T-helper 2 cell treated with Interferon-gamma antibody and Interleukin-4, amounts not matched to agents 5 μg/mL and 100 μg/mL, for 36 hours (primary cell): Measurements from ENCODE around the gene CHRNB2.

Source experiments
- DNase-seq: peaks from one replicate; pipeline ENCODE4 v3.0.0; 2021; ENCODE audit warnings: low spot score
- H3K27ac Mint-ChIP-seq: one replicate; pipeline ENCODE4 v1.8.0; 2021; ENCODE audit warnings: mild to moderate bottlenecking, mixed read lengths
- H3K27me3 Mint-ChIP-seq: one replicate; pipeline ENCODE4 v1.8.0; 2021; ENCODE audit warnings: low read depth, mixed read lengths
- H3K36me3 Mint-ChIP-seq: one replicate; pipeline ENCODE4 v1.8.0; 2021; ENCODE audit warnings: low read depth, mixed read lengths
- H3K4me1 Mint-ChIP-seq: one replicate; pipeline ENCODE4 v1.8.0; 2021; ENCODE audit warnings: low read depth, mixed read lengths
- H3K4me3 Mint-ChIP-seq: one replicate; pipeline ENCODE4 v1.8.0; 2022; ENCODE audit warnings: mild to moderate bottlenecking, moderate library complexity, mixed read lengths
- H3K9me3 Mint-ChIP-seq: one replicate; pipeline ENCODE4 v1.8.0; 2021; ENCODE audit warnings: mixed read lengths

Gene CHRNB2

GRCh38 chr1:154581766-154582165, 14.2 kb downstream of the CHRNB2 start:
- H3K9me3 Mint-ChIP-seq = no peaks in the 10 kb centered on the region
- DNase-seq = no peak
- H3K27me3 Mint-ChIP-seq = no peaks in the 10 kb centered on the region
- H3K4me1 Mint-ChIP-seq = no peaks in the 10 kb centered on the region
- no peak overlapping the region for H3K27ac Mint-ChIP-seq
- no peak overlapping the region for H3K4me3 Mint-ChIP-seq
- H3K36me3 Mint-ChIP-seq = peaks cover 64% of the 10 kb centered on the region

- Mint-ChIP-seq H3K27ac (no peak overlapping the region), H3K9me3 (no peaks in the 10 kb centered on the region), H3K27me3 (no peaks in the 10 kb centered on the region), H3K4me3 (no peak overlapping the region), H3K36me3 (peaks cover 71% of the 10 kb centered on the region), H3K4me1 (no peaks in the 10 kb centered on the region)
- DNase-seq = no peak
Observed at GRCh38 chr1:154582885-154583284, 15.3 kb downstream of the CHRNB2 start.

- DNase-seq = no peak
- H3K27me3 Mint-ChIP-seq = no peaks in the 10 kb centered on the region
- H3K4me1 Mint-ChIP-seq = no peaks in the 10 kb centered on the region
- H3K27ac Mint-ChIP-seq = no peak overlapping the region
- peaks cover 80% of the 10 kb centered on the region for H3K36me3 Mint-ChIP-seq
- no peaks in the 10 kb centered on the region for H3K9me3 Mint-ChIP-seq
- no peak overlapping the region for H3K4me3 Mint-ChIP-seq
Observed at GRCh38 chr1:154583773-154584172, 16.2 kb downstream of the CHRNB2 start.

- H3K27me3 Mint-ChIP-seq = no peaks in the 10 kb centered on the region
- H3K9me3 Mint-ChIP-seq = no peaks in the 10 kb centered on the region
- H3K4me3 Mint-ChIP-seq = no peak overlapping the region
- DNase-seq = no peak
- H3K36me3 Mint-ChIP-seq = peaks cover 76% of the 10 kb centered on the region
- H3K4me1 Mint-ChIP-seq = no peaks in the 10 kb centered on the region
- no peak overlapping the region for H3K27ac Mint-ChIP-seq
Observed at GRCh38 chr1:154584267-154584994, 16.9 kb downstream of the CHRNB2 start.

- Mint-ChIP-seq H3K27ac (no peak overlapping the region), H3K36me3 (peaks cover 77% of the 10 kb centered on the region), H3K27me3 (no peaks in the 10 kb centered on the region), H3K9me3 (no peaks in the 10 kb centered on the region), H3K4me3 (no peak overlapping the region), H3K4me1 (no peaks in the 10 kb centered on the region)
- no peak for DNase-seq
Observed at GRCh38 chr1:154586231-154586630, 18.7 kb downstream of the CHRNB2 start.

GRCh38 chr1:154586641-154587040, 19.1 kb downstream of the CHRNB2 start:
- Mint-ChIP-seq H3K9me3 (no peaks in the 10 kb centered on the region), H3K4me1 (no peaks in the 10 kb centered on the region), H3K27me3 (no peaks in the 10 kb centered on the region), H3K36me3 (peaks cover 78% of the 10 kb centered on the region), H3K27ac (no peak overlapping the region), H3K4me3 (no peak overlapping the region)
- DNase-seq = no peak

GRCh38 chr1:154589780-154590179, 22.2 kb downstream of the CHRNB2 start:
- no peak for DNase-seq
- H3K36me3 Mint-ChIP-seq = peaks cover 78% of the 10 kb centered on the region
- no peaks in the 10 kb centered on the region for H3K27me3 Mint-ChIP-seq
- peaks cover 7% of the 10 kb centered on the region for H3K4me1 Mint-ChIP-seq
- H3K9me3 Mint-ChIP-seq = no peaks in the 10 kb centered on the region
- H3K4me3 Mint-ChIP-seq = no peak overlapping the region
- no peak overlapping the region for H3K27ac Mint-ChIP-seq

GRCh38 chr1:154590756-154591155, 23.2 kb downstream of the CHRNB2 start:
- peaks cover 75% of the 10 kb centered on the region for H3K36me3 Mint-ChIP-seq
- H3K27ac Mint-ChIP-seq = no peak overlapping the region
- H3K9me3 Mint-ChIP-seq = no peaks in the 10 kb centered on the region
- DNase-seq = no peak
- no peak overlapping the region for H3K4me3 Mint-ChIP-seq
- peaks cover 9% of the 10 kb centered on the region for H3K4me1 Mint-ChIP-seq
- H3K27me3 Mint-ChIP-seq = no peaks in the 10 kb centered on the region

- Mint-ChIP-seq H3K36me3 (peaks cover 73% of the 10 kb centered on the region), H3K27me3 (no peaks in the 10 kb centered on the region), H3K4me3 (no peak overlapping the region), H3K9me3 (no peaks in the 10 kb centered on the region), H3K4me1 (peaks cover 9% of the 10 kb centered on the region), H3K27ac (no peak overlapping the region)
- no peak for DNase-seq
Observed at GRCh38 chr1:154591206-154591605, 23.6 kb downstream of the CHRNB2 start.

GRCh38 chr1:154593390-154593789, 25.8 kb downstream of the CHRNB2 start:
- H3K27ac Mint-ChIP-seq = no peak overlapping the region
- peaks cover 77% of the 10 kb centered on the region for H3K36me3 Mint-ChIP-seq

GRCh38 chr1:154594811-154595210, 27.2 kb downstream of the CHRNB2 start:
- Mint-ChIP-seq H3K9me3 (no peaks in the 10 kb centered on the region), H3K27ac (no peak overlapping the region), H3K36me3 (peaks cover 76% of the 10 kb centered on the region), H3K4me1 (peaks cover 10% of the 10 kb centered on the region), H3K4me3 (no peak overlapping the region), H3K27me3 (no peaks in the 10 kb centered on the region)
- no peak for DNase-seq

More at GRCh38 chr1:154593390-154593789, 25.8 kb downstream of the CHRNB2 start:
- Mint-ChIP-seq H3K4me1 (peaks cover 10% of the 10 kb centered on the region), H3K27me3 (no peaks in the 10 kb centered on the region), H3K9me3 (no peaks in the 10 kb centered on the region), H3K4me3 (no peak overlapping the region)
- DNase-seq = no peak

- Mint-ChIP-seq H3K36me3 (peaks cover 73% of the 10 kb centered on the region), H3K27me3 (no peaks in the 10 kb centered on the region), H3K4me1 (peaks cover 10% of the 10 kb centered on the region), H3K27ac (no peak overlapping the region), H3K4me3 (no peak overlapping the region), H3K9me3 (no peaks in the 10 kb centered on the region)
- DNase-seq = no peak
Observed at GRCh38 chr1:154595621-154596020, 28.0 kb downstream of the CHRNB2 start.

- Mint-ChIP-seq H3K4me3 (no peak overlapping the region), H3K4me1 (peaks cover 14% of the 10 kb centered on the region), H3K27ac (no peak overlapping the region), H3K36me3 (peaks cover 68% of the 10 kb centered on the region), H3K27me3 (no peaks in the 10 kb centered on the region), H3K9me3 (no peaks in the 10 kb centered on the region)
- no peak for DNase-seq
Observed at GRCh38 chr1:154598871-154599635, 31.5 kb downstream of the CHRNB2 start.

GRCh38 chr1:154599658-154600057, 32.1 kb downstream of the CHRNB2 start:
- H3K36me3 Mint-ChIP-seq = peaks cover 66% of the 10 kb centered on the region
- H3K4me1 Mint-ChIP-seq = peaks cover 16% of the 10 kb centered on the region
- no peaks in the 10 kb centered on the region for H3K9me3 Mint-ChIP-seq
- no peaks in the 10 kb centered on the region for H3K27me3 Mint-ChIP-seq
- no peak for DNase-seq
- no peak overlapping the region for H3K4me3 Mint-ChIP-seq
- no peak overlapping the region for H3K27ac Mint-ChIP-seq
